Memory B cell (primary cell): ENCODE measurements around the gene GMDS.

Experiments used
- ATAC-seq: fragments of 150-1000 bp; cut with Tn5 transposase; 2 replicates; pipeline ENCODE4 v1.10.0; 2021; ENCODE audit warnings: low read depth, mild to moderate bottlenecking, moderate library complexity
- DNase-seq, 2 donors: peaks; one replicate each; pipeline ENCODE4 v3.0.0; 2022; ENCODE audit warnings: low spot score in 2 of 2
- H3K27ac Mint-ChIP-seq: one replicate; pipeline ENCODE4 v1.8.0; 2022; ENCODE audit warnings: mild to moderate bottlenecking, moderate library complexity, mixed read lengths
- H3K27me3 Mint-ChIP-seq: one replicate; pipeline ENCODE4 v1.8.0; 2022; ENCODE audit warnings: mixed read lengths
- H3K36me3 Mint-ChIP-seq: one replicate; pipeline ENCODE4 v1.8.0; 2022; ENCODE audit warnings: mild to moderate bottlenecking, mixed read lengths
- H3K4me1 Mint-ChIP-seq: one replicate; pipeline ENCODE4 v1.8.0; 2022; ENCODE audit warnings: mixed read lengths
- H3K4me3 Mint-ChIP-seq: one replicate; pipeline ENCODE4 v1.8.0; 2022; ENCODE audit warnings: mild to moderate bottlenecking, moderate library complexity, mixed read lengths
- H3K9me3 Mint-ChIP-seq: one replicate; pipeline ENCODE4 v1.8.0; 2022; ENCODE audit warnings: mixed read lengths

Gene GMDS

DNA sequence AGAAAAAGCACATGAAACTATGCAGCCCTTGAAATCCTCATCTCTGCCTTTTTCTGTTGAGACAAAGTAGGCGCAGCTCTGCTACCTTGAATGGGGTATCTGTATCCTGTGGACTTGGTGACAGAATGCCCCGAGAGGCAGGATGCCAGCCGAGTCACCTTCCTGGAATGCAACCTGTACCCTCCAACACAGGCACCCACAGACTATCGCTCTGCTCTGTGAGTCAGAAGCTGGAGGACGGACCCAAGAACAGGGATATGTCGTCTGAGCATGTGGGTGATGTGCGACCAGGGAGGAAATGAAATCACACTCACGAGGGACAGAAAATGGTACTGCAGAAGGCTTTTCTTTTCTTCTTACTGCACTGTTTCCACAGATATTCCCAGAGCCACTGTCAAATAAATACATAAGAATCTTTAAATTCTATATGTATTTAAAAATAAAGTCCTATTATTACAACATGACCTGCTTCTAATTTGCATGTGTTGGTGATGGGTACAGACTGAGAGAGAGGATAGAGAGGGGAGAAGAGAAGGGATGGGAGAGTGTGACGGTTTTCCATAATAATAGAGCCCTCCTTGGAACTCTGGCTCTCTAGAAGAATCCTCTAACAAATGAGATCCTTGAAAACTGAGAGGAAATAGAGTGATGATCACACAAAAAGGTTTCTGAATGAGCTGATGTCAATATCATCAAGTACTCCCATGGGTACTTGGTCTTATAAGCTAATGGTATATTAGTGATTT, 327.6 kb downstream of the GMDS start:
- no peaks in the 10 kb centered on the region for H3K27me3 Mint-ChIP-seq
- ATAC-seq (no peak), DNase-seq (no peak)
- H3K9me3 Mint-ChIP-seq: no peaks in the 10 kb centered on the region
- peaks cover 2% of the 10 kb centered on the region for H3K4me1 Mint-ChIP-seq
- H3K36me3 Mint-ChIP-seq: peaks cover 9% of the 10 kb centered on the region
- no peak overlapping the region for H3K27ac Mint-ChIP-seq
- H3K4me3 Mint-ChIP-seq: no peak overlapping the region

DNA sequence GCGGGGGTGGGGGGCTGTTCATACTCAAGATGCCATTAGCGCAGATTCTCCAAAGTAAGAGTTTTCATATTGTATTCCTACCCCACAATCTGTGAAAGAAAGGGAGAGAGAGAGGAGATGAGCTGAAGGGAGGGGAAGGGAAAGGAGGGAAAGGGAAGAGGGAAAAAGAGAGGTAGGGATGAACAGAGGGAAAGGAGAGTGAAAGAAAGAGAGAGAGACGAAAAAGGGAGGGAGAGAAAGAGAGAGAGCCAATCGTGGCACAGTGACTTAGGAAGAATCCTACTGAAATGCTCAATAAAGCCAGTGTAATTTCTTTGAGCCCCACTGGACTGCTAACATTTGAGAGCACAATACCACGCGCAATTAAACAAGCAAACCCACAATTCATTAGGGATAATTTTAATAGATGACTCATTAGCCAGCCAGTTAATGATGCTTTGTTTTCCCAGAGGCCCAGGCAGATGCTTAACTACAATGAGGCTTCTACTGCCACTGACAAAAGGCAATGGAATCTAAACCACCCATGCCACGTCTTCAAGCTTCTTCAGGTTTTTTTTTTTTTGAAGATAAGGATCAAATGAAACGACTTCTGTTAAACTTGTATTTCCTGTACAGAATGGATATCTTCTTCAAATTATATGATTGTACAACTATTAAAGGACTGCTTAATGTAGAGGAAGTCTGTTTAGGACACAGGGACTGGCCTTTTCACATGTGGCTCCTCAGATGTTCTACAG, 328.9 kb downstream of the GMDS start:
- no peak overlapping the region for H3K4me3 Mint-ChIP-seq
- DNase-seq (no peak), ATAC-seq (no peak)
- no peak overlapping the region for H3K27ac Mint-ChIP-seq
- H3K36me3 Mint-ChIP-seq: peaks cover 9% of the 10 kb centered on the region
- H3K4me1 Mint-ChIP-seq: peaks cover 2% of the 10 kb centered on the region
- H3K27me3 Mint-ChIP-seq: no peaks in the 10 kb centered on the region
- no peaks in the 10 kb centered on the region for H3K9me3 Mint-ChIP-seq

DNA sequence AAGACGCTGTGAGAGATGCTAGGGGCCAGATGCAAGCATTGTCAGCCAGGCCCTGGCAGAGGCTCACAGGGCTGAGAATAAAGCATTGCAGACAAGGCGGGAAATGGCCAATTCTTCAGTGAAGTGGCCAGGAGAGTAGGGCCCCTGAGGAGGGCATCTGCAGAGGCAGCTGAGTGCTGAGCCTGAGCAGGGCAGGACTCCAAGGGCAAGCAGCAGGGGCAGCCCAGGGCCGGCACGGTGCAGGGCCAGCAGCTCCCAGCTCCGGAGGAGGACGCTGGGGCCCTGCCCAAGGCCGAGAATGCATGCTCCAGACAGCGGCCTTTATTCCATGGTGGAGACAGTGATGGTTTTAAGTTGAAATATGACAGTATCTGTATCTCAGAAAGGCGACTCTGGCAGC, 330.2 kb downstream of the GMDS start:
- Mint-ChIP-seq H3K36me3 (peaks cover 9% of the 10 kb centered on the region), H3K27ac (no peak overlapping the region), H3K27me3 (no peaks in the 10 kb centered on the region), H3K4me1 (peaks cover 2% of the 10 kb centered on the region), H3K4me3 (no peak overlapping the region), H3K9me3 (no peaks in the 10 kb centered on the region)
- no peak for ATAC-seq
- no peak for DNase-seq

DNA sequence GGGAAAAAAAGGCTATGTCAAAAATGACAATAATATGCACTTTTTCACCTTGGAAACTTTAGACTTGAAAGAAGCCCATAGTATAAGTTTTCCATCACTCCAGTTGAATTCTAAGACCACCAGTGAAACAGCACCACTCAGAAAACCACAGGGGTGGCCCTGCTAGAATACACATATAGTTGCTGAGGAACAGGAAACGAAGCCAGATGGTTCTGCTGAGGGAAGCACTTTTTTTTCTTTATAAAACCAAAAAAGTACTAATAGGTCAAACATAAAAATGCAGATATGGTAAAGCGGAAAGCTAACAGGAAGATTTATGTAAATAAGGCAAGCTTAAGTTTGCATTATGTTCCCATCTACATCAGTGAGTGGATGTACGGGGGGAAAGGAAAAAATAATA, 331.8 kb downstream of the GMDS start:
- H3K4me1 Mint-ChIP-seq: peaks cover 2% of the 10 kb centered on the region
- DNase-seq (no peak), ATAC-seq (no peak)
- H3K4me3 Mint-ChIP-seq: no peak overlapping the region
- peaks cover 15% of the 10 kb centered on the region for H3K36me3 Mint-ChIP-seq
- no peaks in the 10 kb centered on the region for H3K9me3 Mint-ChIP-seq
- H3K27ac Mint-ChIP-seq: no peak overlapping the region
- no peaks in the 10 kb centered on the region for H3K27me3 Mint-ChIP-seq

DNA sequence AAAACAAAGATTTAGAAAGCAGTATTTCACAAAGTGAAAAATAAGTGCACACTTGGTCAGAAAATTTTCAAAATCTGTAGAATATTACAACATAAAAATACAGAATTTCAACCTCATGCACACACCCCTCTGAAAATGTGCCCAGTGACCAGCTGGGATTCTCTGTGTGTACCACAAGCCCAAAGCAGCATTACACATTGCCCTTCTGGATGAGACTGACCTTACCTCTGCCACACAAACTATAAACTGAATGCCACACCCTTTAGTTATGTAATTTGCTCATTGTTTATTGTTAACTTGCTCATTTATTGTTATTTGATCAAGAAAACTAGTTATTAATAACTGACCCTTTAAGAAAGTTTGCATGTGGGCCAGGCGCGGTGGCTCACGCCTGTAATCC, 332.7 kb downstream of the GMDS start:
- H3K36me3 Mint-ChIP-seq: peaks cover 13% of the 10 kb centered on the region
- DNase-seq (no peak), ATAC-seq (no peak)
- no peaks in the 10 kb centered on the region for H3K9me3 Mint-ChIP-seq
- H3K4me1 Mint-ChIP-seq: peaks cover 2% of the 10 kb centered on the region
- H3K27me3 Mint-ChIP-seq: no peaks in the 10 kb centered on the region
- no peak overlapping the region for H3K27ac Mint-ChIP-seq
- no peak overlapping the region for H3K4me3 Mint-ChIP-seq

DNA sequence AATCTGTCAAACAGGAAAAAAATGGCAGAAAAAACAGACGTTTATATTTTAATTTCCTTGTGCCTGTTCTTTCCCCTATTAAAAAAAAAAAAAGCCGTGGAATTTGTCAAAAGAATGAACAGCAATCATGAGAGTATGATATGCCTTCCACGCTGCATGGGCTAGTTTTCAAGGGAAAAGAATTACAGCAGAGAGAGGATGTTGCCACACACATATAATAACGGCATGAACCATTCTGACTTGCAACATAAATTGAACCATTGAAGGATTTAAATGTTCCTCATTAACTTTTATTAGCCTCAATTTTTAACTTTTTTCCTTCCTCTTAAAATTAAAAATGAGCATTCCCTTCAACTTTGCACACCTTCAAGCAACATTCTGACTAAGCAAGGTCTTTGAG, 333.9 kb downstream of the GMDS start:
- Mint-ChIP-seq H3K4me1 (peaks cover 2% of the 10 kb centered on the region), H3K27ac (no peak overlapping the region), H3K4me3 (no peak overlapping the region), H3K27me3 (no peaks in the 10 kb centered on the region), H3K36me3 (peaks cover 13% of the 10 kb centered on the region), H3K9me3 (no peaks in the 10 kb centered on the region)
- no peak for DNase-seq
- ATAC-seq: no peak

DNA sequence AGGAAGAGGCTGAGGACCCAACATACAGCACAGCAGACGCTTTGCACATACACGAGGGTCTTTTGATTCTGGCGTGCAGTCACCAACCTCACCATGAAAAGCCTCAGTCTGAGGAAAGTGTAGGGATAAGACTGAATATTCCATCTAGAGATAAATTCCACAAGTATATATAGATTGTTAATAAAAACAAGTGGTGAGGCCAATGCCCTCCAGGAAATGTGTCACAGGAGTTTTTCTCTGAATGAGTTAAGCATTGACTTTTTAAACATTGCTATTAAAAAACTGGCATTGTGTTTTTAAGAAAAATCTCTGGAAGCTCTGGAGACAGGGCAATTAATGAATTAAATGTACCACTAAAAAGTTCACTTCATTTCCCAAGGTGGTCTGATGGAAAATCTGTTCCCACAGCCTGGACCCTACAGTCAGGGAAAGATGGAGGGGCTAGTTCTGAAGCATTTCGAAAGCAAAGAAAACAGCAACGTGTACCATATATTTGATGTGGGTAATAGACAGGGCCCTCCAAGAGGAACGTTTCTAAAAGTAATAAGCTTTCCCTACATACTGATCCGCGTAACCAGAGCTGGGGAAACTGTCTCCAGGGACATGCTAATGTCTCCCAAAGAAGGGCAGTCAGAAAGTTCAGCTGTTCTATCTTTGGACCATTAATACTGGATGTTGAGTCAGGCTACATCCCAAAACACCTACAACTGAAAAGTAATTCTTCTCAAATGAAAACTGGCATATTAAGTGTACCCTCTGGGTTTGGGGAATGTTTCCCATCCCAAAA, 334.6 kb downstream of the GMDS start:
- Mint-ChIP-seq H3K4me3 (no peak overlapping the region), H3K36me3 (peaks cover 10% of the 10 kb centered on the region), H3K9me3 (no peaks in the 10 kb centered on the region), H3K4me1 (no peaks in the 10 kb centered on the region), H3K27ac (no peak overlapping the region), H3K27me3 (no peaks in the 10 kb centered on the region)
- DNase-seq (no peak), ATAC-seq (no peak)

DNA sequence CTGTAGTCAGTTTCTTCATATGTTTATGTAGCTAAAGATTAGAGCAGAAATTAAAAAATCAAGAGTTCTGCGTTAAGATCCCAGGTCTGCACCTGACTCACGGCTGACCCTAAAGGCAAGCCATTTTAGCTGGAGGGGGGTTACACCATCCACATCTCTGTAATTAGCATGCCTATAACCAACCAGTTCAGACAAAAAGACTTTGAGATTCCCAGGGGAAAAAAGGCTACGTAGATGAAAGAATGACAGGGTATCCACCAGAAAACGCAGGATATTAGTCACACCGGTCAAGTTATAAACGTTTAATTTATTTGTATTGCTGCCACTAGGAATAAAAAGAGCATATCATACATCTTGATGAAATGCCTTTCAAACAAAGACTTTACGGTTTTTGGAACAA, 336.6 kb downstream of the GMDS start:
- DNase-seq: no peak
- Mint-ChIP-seq H3K27me3 (no peaks in the 10 kb centered on the region), H3K36me3 (peaks cover 8% of the 10 kb centered on the region), H3K27ac (no peak overlapping the region), H3K4me3 (no peak overlapping the region), H3K4me1 (no peaks in the 10 kb centered on the region), H3K9me3 (no peaks in the 10 kb centered on the region)
- no peak for ATAC-seq

DNA sequence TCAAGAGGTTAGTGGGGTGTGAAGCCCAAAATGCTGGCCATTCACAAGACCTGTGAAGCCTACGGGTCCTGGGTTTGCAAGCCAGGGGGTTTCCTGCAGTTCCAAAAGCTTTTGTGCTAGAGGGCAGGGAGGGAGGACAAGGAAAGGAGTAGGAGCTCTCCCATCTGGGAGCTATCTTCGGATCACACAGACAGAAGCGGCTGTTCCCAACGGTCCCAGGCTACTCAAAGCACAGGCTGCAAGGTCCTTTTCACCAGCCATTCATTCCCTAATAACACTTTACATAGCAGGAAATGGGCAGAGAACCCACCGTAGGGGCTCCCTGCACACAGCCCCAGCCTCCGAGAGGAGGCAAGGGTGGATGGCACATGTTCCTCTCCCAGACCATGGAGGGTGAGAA, 338.8 kb downstream of the GMDS start:
- Mint-ChIP-seq H3K4me1 (no peaks in the 10 kb centered on the region), H3K27ac (no peak overlapping the region), H3K36me3 (peaks cover 8% of the 10 kb centered on the region), H3K27me3 (no peaks in the 10 kb centered on the region), H3K4me3 (no peak overlapping the region), H3K9me3 (no peaks in the 10 kb centered on the region)
- ATAC-seq (no peak), DNase-seq (no peak)

DNA sequence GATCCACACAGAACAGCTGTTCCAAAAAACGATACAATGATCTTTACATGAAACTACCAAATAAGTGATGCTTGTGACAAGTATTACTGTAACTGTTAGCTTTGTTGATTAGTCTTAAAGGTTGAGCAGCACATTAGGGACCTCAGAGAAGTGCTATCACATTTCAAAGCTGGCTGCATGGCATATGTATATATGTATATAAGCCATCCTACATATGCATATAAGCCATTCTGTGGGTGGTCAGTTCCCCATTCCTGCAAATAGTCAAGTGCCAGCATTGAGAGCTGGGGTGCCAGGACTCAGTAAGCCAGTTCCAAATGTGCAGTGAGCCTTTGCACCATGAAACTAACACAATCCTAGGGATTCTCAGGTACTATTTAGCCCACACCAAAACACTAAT, 339.4 kb downstream of the GMDS start:
- DNase-seq: no peak

DNA sequence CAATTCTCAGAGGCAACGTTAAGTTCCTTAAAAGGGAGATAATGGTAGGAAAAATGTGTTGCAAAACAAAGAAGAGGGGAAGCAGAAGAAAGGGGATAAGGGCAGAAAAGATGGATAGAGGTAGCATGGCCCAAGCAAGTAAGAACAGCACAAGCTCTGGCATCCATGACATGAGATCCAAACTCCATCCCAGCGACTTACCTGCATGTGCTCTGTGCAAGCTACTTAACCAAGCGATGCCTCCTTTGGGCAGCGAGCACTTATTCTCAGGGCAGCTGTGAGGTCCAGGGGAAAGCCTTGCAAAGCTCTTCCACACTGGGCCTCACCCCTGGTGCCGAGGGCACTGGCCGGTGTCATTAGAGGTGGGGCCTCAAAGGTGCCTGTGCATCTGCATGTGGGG, 340.5 kb downstream of the GMDS start:
- Mint-ChIP-seq H3K4me1 (no peaks in the 10 kb centered on the region), H3K36me3 (peaks cover 8% of the 10 kb centered on the region), H3K27me3 (no peaks in the 10 kb centered on the region), H3K27ac (no peak overlapping the region), H3K9me3 (no peaks in the 10 kb centered on the region), H3K4me3 (no peak overlapping the region)
- ATAC-seq (no peak), DNase-seq (no peak)

More for the DNA sequence above, 339.4 kb downstream of the GMDS start:
- Mint-ChIP-seq H3K27ac (no peak overlapping the region), H3K36me3 (peaks cover 8% of the 10 kb centered on the region), H3K4me1 (no peaks in the 10 kb centered on the region), H3K4me3 (no peak overlapping the region), H3K9me3 (no peaks in the 10 kb centered on the region), H3K27me3 (no peaks in the 10 kb centered on the region)
- ATAC-seq: no peak

DNA sequence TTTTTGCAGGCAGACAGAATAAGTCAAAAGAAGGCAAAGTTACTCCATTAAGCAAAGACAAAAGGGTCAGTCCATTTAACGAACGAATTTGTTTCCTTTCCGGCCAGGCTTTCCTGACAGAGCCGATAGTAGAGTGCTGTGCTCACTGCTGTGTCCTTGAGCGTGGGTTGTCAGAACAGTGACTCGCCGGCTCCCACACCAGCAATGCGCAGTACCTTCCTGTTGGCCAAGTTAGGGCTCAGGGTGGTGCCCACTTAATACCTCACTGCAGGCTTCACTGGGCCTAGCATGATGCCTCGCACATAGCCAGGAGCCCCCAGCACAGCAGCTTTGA, 341.0 kb downstream of the GMDS start:
- Mint-ChIP-seq H3K27me3 (no peaks in the 10 kb centered on the region), H3K27ac (no peak overlapping the region), H3K4me3 (no peak overlapping the region), H3K9me3 (no peaks in the 10 kb centered on the region), H3K4me1 (no peaks in the 10 kb centered on the region), H3K36me3 (peaks cover 4% of the 10 kb centered on the region)
- ATAC-seq (no peak), DNase-seq (no peak)

DNA sequence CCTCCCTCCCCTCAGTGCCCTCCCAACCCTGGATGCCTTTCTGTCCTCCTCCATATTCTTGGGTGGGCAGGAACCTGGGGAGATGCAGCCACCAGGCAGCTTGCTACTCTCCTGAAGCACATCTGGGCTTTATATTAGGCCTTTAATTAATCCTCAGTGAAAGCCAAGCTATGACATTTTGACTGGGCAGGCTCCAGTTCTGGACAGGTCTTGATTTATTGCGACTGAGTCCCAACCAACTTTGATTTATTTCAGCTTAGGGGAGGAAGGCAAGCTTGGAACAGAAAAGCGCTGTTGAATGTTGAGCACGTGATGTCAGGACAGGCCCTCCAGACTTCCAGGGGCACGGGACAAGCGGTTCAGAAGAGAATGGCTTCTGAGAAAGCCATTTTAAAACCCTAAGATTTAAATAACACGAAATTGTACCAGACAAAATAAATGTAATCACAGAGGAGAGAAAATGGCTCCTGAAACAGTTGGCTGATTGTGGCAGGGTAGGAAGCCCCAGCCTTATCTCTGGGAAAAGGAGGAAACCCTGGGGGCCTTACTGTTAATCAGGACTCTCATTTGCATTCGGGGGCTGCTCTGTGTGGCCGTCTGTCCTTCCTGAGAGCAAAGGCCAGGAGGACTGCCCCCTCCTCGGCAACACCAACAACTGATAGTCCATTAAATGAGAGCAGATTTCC, 341.5 kb downstream of the GMDS start:
- H3K36me3 Mint-ChIP-seq: peaks cover 2% of the 10 kb centered on the region
- no peaks in the 10 kb centered on the region for H3K4me1 Mint-ChIP-seq
- ATAC-seq (no peak), DNase-seq (no peak)
- H3K27me3 Mint-ChIP-seq: no peaks in the 10 kb centered on the region
- no peak overlapping the region for H3K4me3 Mint-ChIP-seq
- H3K27ac Mint-ChIP-seq: no peak overlapping the region
- H3K9me3 Mint-ChIP-seq: no peaks in the 10 kb centered on the region

DNA sequence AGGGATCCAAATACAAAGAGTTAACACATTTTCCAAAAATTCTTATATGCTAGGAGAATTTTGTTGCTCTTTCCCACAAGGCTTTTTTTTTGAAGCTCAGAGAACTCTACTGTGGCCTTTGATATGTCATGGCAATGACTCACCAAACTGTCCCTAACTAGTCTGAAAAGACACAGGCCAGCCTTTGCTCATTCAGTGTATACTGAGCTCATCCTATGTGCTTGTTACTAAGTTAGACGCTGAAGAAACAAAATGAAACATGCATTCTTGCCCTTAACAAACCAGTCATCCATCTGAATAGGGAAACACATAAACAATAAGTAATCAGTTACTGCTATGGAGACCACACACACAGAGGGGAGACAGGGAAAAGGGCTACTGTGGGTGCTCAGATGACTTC, 343.8 kb downstream of the GMDS start:
- no peaks in the 10 kb centered on the region for H3K27me3 Mint-ChIP-seq
- no peaks in the 10 kb centered on the region for H3K9me3 Mint-ChIP-seq
- ATAC-seq (no peak), DNase-seq (no peak)
- no peak overlapping the region for H3K4me3 Mint-ChIP-seq
- no peaks in the 10 kb centered on the region for H3K4me1 Mint-ChIP-seq
- H3K27ac Mint-ChIP-seq: no peak overlapping the region
- peaks cover 5% of the 10 kb centered on the region for H3K36me3 Mint-ChIP-seq
